GM19239 (cell line): ENCODE data around the gene BTBD1.
"Not testable (repeated sequence)": the region's sequence is repeated elsewhere in the genome, so short reads cannot be mapped to it uniquely, and the experiment has no call there.

Experiments used
- DNase-seq: peaks from one replicate; pipeline ENCODE4 v3.0.0; 2011; ENCODE audit warnings: low spot score; ENCODE audit not compliant: insufficient read length
- FAIRE-seq: peaks from 2 replicates; lab custom pipeline; 2011; peaks lifted over from hg19 to GRCh38; lab: Jason Lieb, UNC

BTBD1 gene

GRCh38 chr15:83098079-83098478 lies 31.0 kb upstream of the BTBD1 start:
- FAIRE-seq (no peak), DNase-seq (no peak)

GRCh38 chr15:83094583-83094982 lies 27.5 kb upstream of the BTBD1 start:
- FAIRE-seq (no peak), DNase-seq (no peak)

GRCh38 chr15:83092309-83092976 lies 25.4 kb upstream of the BTBD1 start:
- DNase-seq (no peak), FAIRE-seq (no peak)

GRCh38 chr15:83091965-83092308 lies 24.9 kb upstream of the BTBD1 start:
- FAIRE-seq, DNase-seq: not testable (repeated sequence)

GRCh38 chr15:83090465-83090864 lies 23.4 kb upstream of the BTBD1 start:
- DNase-seq (no peak), FAIRE-seq (no peak)

GRCh38 chr15:83088876-83089275 lies 21.8 kb upstream of the BTBD1 start:
- no peak for DNase-seq
- FAIRE-seq = no peak

- no peak for FAIRE-seq
- DNase-seq = no peak
Observed at GRCh38 chr15:83087576-83087975, 20.5 kb upstream of the BTBD1 start.

GRCh38 chr15:83085864-83086552 lies 19.0 kb upstream of the BTBD1 start:
- FAIRE-seq, DNase-seq: not testable (repeated sequence)

- FAIRE-seq, DNase-seq: not testable (repeated sequence)
Observed at GRCh38 chr15:83085461-83085860, 18.4 kb upstream of the BTBD1 start.

GRCh38 chr15:83082730-83083386 lies 15.8 kb upstream of the BTBD1 start:
- no peak for DNase-seq
- FAIRE-seq = no peak

- FAIRE-seq = no peak
- no peak for DNase-seq
Observed at GRCh38 chr15:83081256-83082014, 14.4 kb upstream of the BTBD1 start.

- FAIRE-seq = no peak
- no peak for DNase-seq
Observed at GRCh38 chr15:83078712-83079111, 11.7 kb upstream of the BTBD1 start.

GRCh38 chr15:83077491-83078230 lies 10.6 kb upstream of the BTBD1 start:
- DNase-seq = no peak
- no peak for FAIRE-seq

- DNase-seq, FAIRE-seq: not testable (repeated sequence)
Observed at GRCh38 chr15:83069211-83069642, 2.2 kb upstream of the BTBD1 start.

- DNase-seq (no peak), FAIRE-seq (no peak)
Observed at GRCh38 chr15:83068054-83068453, 1.0 kb upstream of the BTBD1 start.

- no peak for FAIRE-seq
- DNase-seq = no peak
Observed at GRCh38 chr15:83067638-83067962, 548 bp upstream of the BTBD1 start.

GRCh38 chr15:83066034-83066733 lies 868 bp downstream of the BTBD1 start:
- no peak for DNase-seq
- FAIRE-seq = peak; percentile 11

GRCh38 chr15:83065431-83065830 lies 1.6 kb downstream of the BTBD1 start:
- FAIRE-seq = peak; percentile 23
- no peak for DNase-seq

GRCh38 chr15:83064859-83065258 lies 2.2 kb downstream of the BTBD1 start:
- no peak for DNase-seq
- FAIRE-seq = no peak
